ENCODE results near the gene THYN1. TPM values are rescaled to one million over a fixed set of nuclear protein-coding genes. Genes with fewer than 3 reads are reported as not detected.
A peak's percentile ranks its signal among the peaks of the same experiment; 100 is the strongest.

Gene THYN1
- total RNA-seq, 1 donor from 2014 or later, result 69.6 TPM

DNA sequence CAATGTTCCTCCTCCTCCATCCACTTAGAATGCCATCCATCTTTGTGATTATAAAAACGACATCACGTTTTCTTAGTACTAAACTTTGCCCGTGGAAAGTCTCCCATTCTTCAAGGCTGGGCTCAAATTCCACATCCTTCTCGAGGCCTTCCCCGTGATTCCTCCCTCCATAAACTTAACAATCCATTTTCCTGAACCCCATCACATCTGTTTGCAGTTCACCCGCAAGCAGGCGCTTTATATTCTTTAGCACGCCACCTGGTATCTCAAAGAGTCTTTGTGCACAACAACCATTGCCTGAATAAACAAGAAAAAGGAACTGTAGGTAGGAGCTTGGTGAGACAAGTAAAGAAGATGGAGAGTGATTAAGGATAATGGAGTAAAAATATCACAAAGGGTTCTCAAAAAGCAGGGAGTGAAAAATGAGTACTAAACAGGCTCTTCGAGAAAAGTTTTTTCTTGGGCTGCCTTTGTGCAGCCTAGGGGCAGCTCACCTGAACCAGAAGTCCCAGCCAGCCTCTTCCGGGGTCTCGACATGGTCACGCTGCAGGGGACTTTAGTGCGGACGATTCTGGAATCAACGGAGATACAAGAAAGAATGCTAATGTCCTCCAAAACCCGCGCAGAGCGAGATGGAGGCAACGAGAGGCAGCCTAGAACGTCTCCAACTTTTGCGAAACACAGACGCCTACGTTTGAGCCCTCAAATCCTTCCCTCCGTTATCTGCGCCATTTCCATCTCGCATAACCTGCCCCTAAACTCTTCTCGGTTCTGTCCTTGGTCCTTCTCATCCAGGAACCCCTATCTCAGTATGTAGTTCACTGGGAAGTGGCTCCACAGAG, 585 bp downstream of the THYN1 start:
- Mint-ChIP-seq H3K36me3 (ENCODE audit: insufficient read depth) (peaks cover 7% of the 10 kb centered on the region), H3K4me3 (ENCODE audit: low read depth) (peak overlapping the region; percentile 85), H3K4me1 (ENCODE audit: low read depth) (peaks cover 16% of the 10 kb centered on the region), H3K27ac (peak overlapping the region; percentile 78), H3K27me3 (no peaks in the 10 kb centered on the region), H3K9me3 (ENCODE audit: low read depth) (no peaks in the 10 kb centered on the region)
- no peak for DNase-seq (ENCODE audit: low spot score, unreplicated experiment)
- TF ChIP-seq CTCF (IDR thresholded peaks at IDR 0.05; ENCODE audit: unreplicated experiment), result no peak

DNA sequence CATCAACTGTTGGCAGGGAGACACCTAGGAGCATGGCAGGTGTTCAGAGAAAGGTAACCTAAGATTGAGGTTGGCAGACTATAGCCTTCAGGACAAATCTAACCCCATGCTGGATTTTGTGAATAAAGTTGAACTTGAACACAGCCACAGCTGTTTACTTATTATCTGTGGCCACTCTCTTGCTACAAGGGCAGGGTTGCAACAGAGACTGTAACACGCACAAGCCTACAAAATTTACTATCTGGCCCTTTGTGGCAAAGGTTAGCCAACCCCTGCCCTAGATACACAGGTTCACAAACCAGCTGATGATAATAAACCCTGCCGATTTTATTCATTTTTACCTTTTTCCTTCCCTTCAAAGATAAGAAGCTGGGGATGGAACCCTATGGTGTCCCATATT, 2.5 kb downstream of the THYN1 start:
- Mint-ChIP-seq H3K4me1 (ENCODE audit: low read depth) (peaks cover 16% of the 10 kb centered on the region), H3K27ac (no peak overlapping the region), H3K27me3 (no peaks in the 10 kb centered on the region), H3K9me3 (ENCODE audit: low read depth) (no peaks in the 10 kb centered on the region), H3K36me3 (ENCODE audit: insufficient read depth) (peaks cover 7% of the 10 kb centered on the region), H3K4me3 (ENCODE audit: low read depth) (no peak overlapping the region)
- DNase-seq (ENCODE audit: low spot score, unreplicated experiment), result no peak
- TF ChIP-seq CTCF (IDR thresholded peaks at IDR 0.05; ENCODE audit: unreplicated experiment), result no peak

DNA sequence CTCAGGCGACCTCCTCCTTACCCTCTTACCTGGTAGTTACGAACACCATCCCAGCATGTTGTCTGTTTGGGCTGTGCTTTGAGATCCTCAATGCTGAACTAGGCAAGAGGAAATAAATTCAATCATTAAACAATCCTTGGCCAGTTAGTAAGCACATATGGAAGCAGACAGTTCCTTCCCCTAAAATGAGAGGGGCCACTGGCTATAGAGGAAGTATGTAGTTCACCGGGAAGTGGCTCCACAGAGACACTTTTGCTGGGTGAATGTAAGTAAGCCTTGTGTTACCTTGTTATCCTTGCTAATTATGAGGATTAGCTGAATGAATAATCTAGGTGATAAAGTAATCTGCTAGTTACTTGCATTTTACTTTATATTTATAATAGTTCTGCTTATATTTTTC, 2.9 kb downstream of the THYN1 start:
- no peak for TF ChIP-seq CTCF (IDR thresholded peaks at IDR 0.05; ENCODE audit: unreplicated experiment)
- no peaks in the 10 kb centered on the region for H3K9me3 Mint-ChIP-seq (ENCODE audit: low read depth)
- no peak overlapping the region for H3K27ac Mint-ChIP-seq
- no peaks in the 10 kb centered on the region for H3K27me3 Mint-ChIP-seq
- H3K4me1 Mint-ChIP-seq (ENCODE audit: low read depth), result peaks cover 16% of the 10 kb centered on the region
- no peak overlapping the region for H3K4me3 Mint-ChIP-seq (ENCODE audit: low read depth)
- no peak for DNase-seq (ENCODE audit: low spot score, unreplicated experiment)
- peaks cover 7% of the 10 kb centered on the region for H3K36me3 Mint-ChIP-seq (ENCODE audit: insufficient read depth)

DNA sequence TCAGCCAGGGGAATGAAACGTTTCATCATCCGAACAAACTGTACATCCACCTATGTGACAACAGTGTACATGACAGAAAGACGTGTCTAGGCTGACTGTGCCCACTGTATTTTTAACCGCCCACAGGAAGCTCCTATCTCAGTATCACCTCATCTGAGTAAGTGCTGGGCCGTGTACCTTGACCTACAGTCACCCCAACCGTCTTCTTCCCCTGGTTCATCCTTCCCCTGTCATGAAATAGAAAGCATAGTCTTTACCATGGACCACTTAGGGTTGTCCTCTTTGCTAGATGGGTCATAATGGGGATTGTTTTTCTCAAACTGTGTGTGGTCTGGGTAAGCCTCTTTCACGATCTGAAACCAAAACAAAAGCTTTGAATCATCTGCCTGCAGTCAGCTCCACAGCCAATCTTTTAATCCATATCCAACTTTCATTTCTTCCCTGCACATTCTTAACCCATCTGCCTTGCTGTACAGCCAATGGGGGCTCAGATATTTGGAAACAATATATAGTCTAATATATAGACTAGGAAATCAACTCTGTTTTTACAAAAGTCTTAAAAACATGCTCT, 4.2 kb downstream of the THYN1 start:
- no peak overlapping the region for H3K27ac Mint-ChIP-seq

DNA sequence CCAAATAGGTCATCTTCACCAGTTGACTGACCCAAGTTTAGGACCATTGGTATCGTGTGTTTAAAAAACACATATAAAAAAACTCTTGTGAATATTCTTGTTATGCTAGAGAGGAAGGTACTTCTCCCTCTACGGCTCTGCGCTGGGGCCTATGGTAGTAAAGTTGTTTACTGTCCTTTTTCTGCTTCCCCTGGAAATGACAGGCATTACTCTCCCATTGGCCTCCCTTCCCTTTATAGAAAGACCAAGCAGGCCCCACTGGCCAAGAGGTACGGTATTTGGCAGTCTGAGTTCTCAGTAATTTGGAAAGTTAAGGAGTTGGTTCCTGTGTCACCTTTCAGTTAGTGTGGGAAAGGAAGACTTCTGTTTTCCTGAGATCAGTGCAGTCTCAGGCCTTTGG, 6.5 kb downstream of the THYN1 start:
- Mint-ChIP-seq H3K4me1 (ENCODE audit: low read depth) (peaks cover under 1% of the 10 kb centered on the region), H3K36me3 (ENCODE audit: insufficient read depth) (peaks cover 19% of the 10 kb centered on the region), H3K27ac (peak overlapping the region; percentile 87), H3K4me3 (ENCODE audit: low read depth) (no peak overlapping the region), H3K9me3 (ENCODE audit: low read depth) (no peaks in the 10 kb centered on the region), H3K27me3 (no peaks in the 10 kb centered on the region)
- TF ChIP-seq CTCF (IDR thresholded peaks at IDR 0.05; ENCODE audit: unreplicated experiment), result no peak
- DNase-seq (ENCODE audit: low spot score, unreplicated experiment), result no peak

More for the DNA sequence above, 4.2 kb downstream of the THYN1 start:
- peaks cover 14% of the 10 kb centered on the region for H3K36me3 Mint-ChIP-seq (ENCODE audit: insufficient read depth)
- no peak for TF ChIP-seq CTCF (IDR thresholded peaks at IDR 0.05; ENCODE audit: unreplicated experiment)
- no peak for DNase-seq (ENCODE audit: low spot score, unreplicated experiment)
- peaks cover 10% of the 10 kb centered on the region for H3K4me1 Mint-ChIP-seq (ENCODE audit: low read depth)
- no peak overlapping the region for H3K4me3 Mint-ChIP-seq (ENCODE audit: low read depth)
- no peaks in the 10 kb centered on the region for H3K27me3 Mint-ChIP-seq
- H3K9me3 Mint-ChIP-seq (ENCODE audit: low read depth), result no peaks in the 10 kb centered on the region
